Amygdala (tissue), 56 donors: ENCODE measurements around the gene OR56A5.
"Not testable (repeated sequence)": the region's sequence is repeated elsewhere in the genome, so short reads cannot be mapped to it uniquely, and the experiment has no call there.

Experiments used
- DNase-seq, 56 donors: peaks; one replicate each; lab custom pipeline; 2025; lab: John Stamatoyannopoulos, UW

Gene OR56A5

GRCh38 chr11:5968394-5968793 is at the start of gene OR56A5:
TSS of gene OR56A5 (minus strand) at chr11:5968494. CDS start at chr11:5968494, 0 bp downstream.
- DNase-seq, result no peak

- no peak for DNase-seq
Measured at GRCh38 chr11:6013042-6013441, 44.7 kb upstream of the OR56A5 start.

- DNase-seq, result no peak
Measured at GRCh38 chr11:6012035-6012668, 43.9 kb upstream of the OR56A5 start.

- DNase-seq, result no peak
Measured at GRCh38 chr11:6006846-6007245, 38.6 kb upstream of the OR56A5 start, which contains the start of gene OR56A4. TSS of gene OR56A4 (minus strand) at chr11:6006946. CDS start at chr11:6002992, 3,954 bp downstream.

GRCh38 chr11:6006395-6006794 is 38.1 kb upstream of the OR56A5 start:
- no peak for DNase-seq

- DNase-seq, result no peak
Measured at GRCh38 chr11:6002202-6002699, 34.0 kb upstream of the OR56A5 start.

GRCh38 chr11:5994791-5995190 is 26.5 kb upstream of the OR56A5 start:
- DNase-seq, result no peak

GRCh38 chr11:5992604-5993251 is 24.4 kb upstream of the OR56A5 start:
- DNase-seq, result no peak

- no peak for DNase-seq
Measured at GRCh38 chr11:5992150-5992549, 23.9 kb upstream of the OR56A5 start.

GRCh38 chr11:5989203-5989602 is 20.9 kb upstream of the OR56A5 start:
- DNase-seq, result no peak

- DNase-seq, result no peak
Measured at GRCh38 chr11:5986885-5987284, 18.6 kb upstream of the OR56A5 start, which contains the start of gene OR52L1. TSS of gene OR52L1 (minus strand) at chr11:5986985. CDS start at chr11:5986930, 55 bp downstream.

GRCh38 chr11:5983443-5983842 is 15.1 kb upstream of the OR56A5 start:
- no peak for DNase-seq

- DNase-seq, result no peak
Measured at GRCh38 chr11:5973530-5973929, 5.2 kb upstream of the OR56A5 start.

- no peak for DNase-seq
Measured at GRCh38 chr11:5967708-5968107, 586 bp downstream of the OR56A5 start.

- DNase-seq, result no peak
Measured at GRCh38 chr11:5966958-5967357, 1.3 kb downstream of the OR56A5 start.

- not testable (repeated sequence) for DNase-seq
Measured at GRCh38 chr11:5960704-5961320, 7.5 kb downstream of the OR56A5 start.

- no peak for DNase-seq
Measured at GRCh38 chr11:5955586-5955985, 12.7 kb downstream of the OR56A5 start.

- no peak for DNase-seq
Measured at GRCh38 chr11:5941951-5942350, 26.3 kb downstream of the OR56A5 start, which contains the start of gene OR56A3. TSS of gene OR56A3 (plus strand) at chr11:5942251. CDS start at chr11:5947347, 5,096 bp downstream.

GRCh38 chr11:5940748-5941147 is 27.5 kb downstream of the OR56A5 start:
- DNase-seq, result no peak

- no peak for DNase-seq
Measured at GRCh38 chr11:5938603-5938965, 29.7 kb downstream of the OR56A5 start.

GRCh38 chr11:5937868-5938602 is 30.3 kb downstream of the OR56A5 start:
- DNase-seq, result no peak
